VCaP (cell line): ENCODE measurements around the gene TMEM92.
A peak's percentile ranks its signal among the peaks of the same experiment; 100 is the strongest.

Source experiments
- H3K27ac ChIP-seq: fragments of 450-650 bp; 2 replicates; pipeline ENCODE4 v1.5.1; 2017
- TF ChIP-seq, protein P1 (sequence below): fragments of 450-650 bp; conservative IDR thresholded peaks from 2 replicates; pipeline ENCODE4 v1.5.1; 2017; ENCODE audit warnings: mild to moderate bottlenecking, moderate library complexity

TMEM92 gene

GRCh38 chr17:50318501-50319285, 44.4 kb downstream of the TMEM92 start:
- TF ChIP-seq, protein P1, sequence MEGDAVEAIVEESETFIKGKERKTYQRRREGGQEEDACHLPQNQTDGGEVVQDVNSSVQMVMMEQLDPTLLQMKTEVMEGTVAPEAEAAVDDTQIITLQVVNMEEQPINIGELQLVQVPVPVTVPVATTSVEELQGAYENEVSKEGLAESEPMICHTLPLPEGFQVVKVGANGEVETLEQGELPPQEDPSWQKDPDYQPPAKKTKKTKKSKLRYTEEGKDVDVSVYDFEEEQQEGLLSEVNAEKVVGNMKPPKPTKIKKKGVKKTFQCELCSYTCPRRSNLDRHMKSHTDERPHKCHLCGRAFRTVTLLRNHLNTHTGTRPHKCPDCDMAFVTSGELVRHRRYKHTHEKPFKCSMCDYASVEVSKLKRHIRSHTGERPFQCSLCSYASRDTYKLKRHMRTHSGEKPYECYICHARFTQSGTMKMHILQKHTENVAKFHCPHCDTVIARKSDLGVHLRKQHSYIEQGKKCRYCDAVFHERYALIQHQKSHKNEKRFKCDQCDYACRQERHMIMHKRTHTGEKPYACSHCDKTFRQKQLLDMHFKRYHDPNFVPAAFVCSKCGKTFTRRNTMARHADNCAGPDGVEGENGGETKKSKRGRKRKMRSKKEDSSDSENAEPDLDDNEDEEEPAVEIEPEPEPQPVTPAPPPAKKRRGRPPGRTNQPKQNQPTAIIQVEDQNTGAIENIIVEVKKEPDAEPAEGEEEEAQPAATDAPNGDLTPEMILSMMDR = no peak
- H3K27ac ChIP-seq = peak overlapping the region; percentile 12; the same call in 1 of the 2 replicates

GRCh38 chr17:50319306-50320004, 45.2 kb downstream of the TMEM92 start:
- H3K27ac ChIP-seq = no peak overlapping the region
- TF ChIP-seq, protein P1 = no peak

DNA sequence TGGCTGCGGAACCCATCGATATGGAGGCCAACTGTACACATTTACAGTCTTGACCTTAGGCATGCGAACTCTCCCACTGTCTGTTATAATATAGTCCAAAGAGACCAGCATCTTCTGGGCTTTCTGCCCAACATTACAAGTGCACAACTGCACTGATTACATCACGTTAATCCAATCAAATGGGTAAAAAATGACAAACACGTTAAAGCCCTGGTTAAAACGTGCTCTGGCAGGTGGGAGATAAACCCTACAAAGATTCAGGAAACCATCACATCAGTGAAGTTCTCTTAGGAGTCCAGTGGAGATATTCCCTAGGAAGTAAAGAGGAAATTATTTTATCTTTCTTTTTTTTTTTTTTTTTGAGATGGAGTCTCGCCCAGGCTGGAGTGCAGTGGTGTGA, 48.0 kb downstream of the TMEM92 start:
- H3K27ac ChIP-seq = no peak overlapping the region
- TF ChIP-seq, protein P1 = no peak

- no peak overlapping the region for H3K27ac ChIP-seq
- TF ChIP-seq, protein P1 = no peak
These were observed 48.8 kb downstream of the TMEM92 start for GRCh38 chr17:50323060-50323459.

DNA sequence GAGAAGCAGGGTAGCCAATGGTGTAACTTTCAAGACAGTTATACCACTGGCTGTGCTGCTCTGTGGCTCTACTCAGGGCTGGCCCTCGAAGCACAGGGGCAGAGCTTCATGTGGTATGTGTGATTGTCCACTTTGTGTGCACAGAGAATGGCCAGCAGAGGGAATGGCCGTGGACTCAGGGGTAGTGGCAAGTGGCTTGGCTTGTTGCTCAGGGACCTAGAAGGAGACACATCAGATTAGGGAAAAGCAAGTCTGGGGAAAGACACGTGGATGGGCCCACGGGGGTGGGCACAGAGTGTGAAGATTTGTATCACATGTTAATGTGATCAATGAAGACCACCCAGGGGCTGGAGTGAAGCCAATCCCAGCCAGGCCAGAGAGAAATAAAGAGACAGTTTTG, 51.6 kb downstream of the TMEM92 start:
- TF ChIP-seq, protein P1 = no peak
- no peak overlapping the region for H3K27ac ChIP-seq

DNA sequence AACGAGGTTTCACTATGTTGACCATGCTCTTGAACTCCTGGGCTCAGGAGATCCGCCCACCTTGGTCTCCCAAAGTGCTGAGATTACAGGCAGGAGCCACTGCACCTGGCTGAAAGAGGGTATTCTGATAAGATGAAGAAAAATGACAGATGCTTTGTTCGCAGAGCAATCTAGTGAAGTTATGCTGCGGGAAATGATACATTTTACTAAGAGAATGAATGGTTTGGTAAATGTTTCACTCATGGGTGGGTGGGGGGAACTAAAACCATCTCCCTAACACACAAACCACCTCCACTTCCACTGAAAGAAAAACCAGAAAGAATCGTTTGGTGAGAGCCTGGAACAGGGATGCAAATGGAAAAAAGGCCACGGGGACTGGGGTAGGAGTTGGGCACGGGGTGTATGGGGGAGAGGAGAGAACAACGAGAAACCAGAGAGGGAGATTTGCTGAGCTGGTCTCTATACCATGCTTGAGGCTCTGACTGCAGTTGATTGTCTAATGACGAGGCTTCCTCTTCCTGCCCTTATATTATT, 52.6 kb downstream of the TMEM92 start:
- H3K27ac ChIP-seq = no peak overlapping the region
- TF ChIP-seq, protein P1 = no peak
